SK-N-SH treated with all-trans-retinoic acid at 6 μM for 48 hours (cell line): ENCODE data around the gene LYSMD2.
"Not testable (repeated sequence)": the region's sequence is repeated elsewhere in the genome, so short reads cannot be mapped to it uniquely, and the experiment has no call there.

ENCODE experiments used
- ATAC-seq: fragments of 200-7000 bp; cut with Tn5 transposase; 3 replicates; pipeline ENCODE4 v1.9.1; 2020; ENCODE audit warnings: mild to moderate bottlenecking, moderate library complexity
- ARNTL ChIP-seq: fragments of 450-650 bp; formaldehyde crosslinking; IDR thresholded peaks from 2 replicates; pipeline ENCODE4 v1.5.0; 2020; ENCODE audit warnings: low read depth, mild to moderate bottlenecking, moderate library complexity, borderline replicate concordance
- BACH2 ChIP-seq: fragments of 250-450 bp; sonication (Bioruptor Pico); IDR thresholded peaks from 2 replicates; pipeline ENCODE4 v1.9.0; 2021; ENCODE audit warnings: mild to moderate bottlenecking, borderline replicate concordance
- CSRNP3 ChIP-seq: fragments of 250-450 bp; sonication (Bioruptor Pico); IDR thresholded peaks from 2 replicates; pipeline ENCODE4 v1.5.1; 2021; ENCODE audit warnings: mild to moderate bottlenecking, moderate library complexity
- ESRRG ChIP-seq: fragments of 250-450 bp; sonication (Bioruptor Pico); IDR thresholded peaks from 2 replicates; pipeline ENCODE4 v1.6.1; 2021; ENCODE audit warnings: mild to moderate bottlenecking
- GLIS3 ChIP-seq: fragments of 250-450 bp; sonication (Bioruptor Pico); IDR thresholded peaks from 2 replicates; pipeline ENCODE4 v1.5.0; 2020; ENCODE audit warnings: mild to moderate bottlenecking, moderate library complexity
- ISL1 ChIP-seq: fragments of 250-450 bp; sonication (Bioruptor Pico); IDR thresholded peaks from 2 replicates; pipeline ENCODE4 v2.1.2; 2022; ENCODE audit warnings: mild to moderate bottlenecking, moderate library complexity
- OSR1 ChIP-seq: fragments of 250-450 bp; sonication (Bioruptor Pico); IDR thresholded peaks from 2 replicates; pipeline ENCODE4 v1.8.0; 2022; ENCODE audit warnings: moderate library complexity, mild to moderate bottlenecking, inconsistent platforms
- POU6F1 ChIP-seq: fragments of 250-450 bp; sonication (Bioruptor Pico); IDR thresholded peaks from 2 replicates; pipeline ENCODE4 v1.8.0; 2021; ENCODE audit warnings: low read depth, mild to moderate bottlenecking, moderate library complexity, borderline replicate concordance
- PPARA ChIP-seq: fragments of 250-450 bp; sonication (Bioruptor Pico); IDR thresholded peaks from 2 replicates; pipeline ENCODE4 v1.5.0; 2020; ENCODE audit warnings: mild to moderate bottlenecking, borderline replicate concordance
- RARB ChIP-seq: fragments of 250-450 bp; sonication (Bioruptor Pico); IDR thresholded peaks from 2 replicates; pipeline ENCODE4 v1.8.0; 2021; ENCODE audit warnings: mild to moderate bottlenecking, moderate library complexity
- SNAI2 ChIP-seq: fragments of 250-450 bp; sonication (Bioruptor Pico); IDR thresholded peaks from 2 replicates; pipeline ENCODE4 v1.5.0; 2020; ENCODE audit warnings: mild to moderate bottlenecking, moderate library complexity
- TOX ChIP-seq: fragments of 250-450 bp; sonication (Bioruptor Pico); IDR thresholded peaks from 2 replicates; pipeline ENCODE4 v1.8.0; 2021; ENCODE audit warnings: mild to moderate bottlenecking, moderate library complexity, borderline replicate concordance
- TSHZ2 ChIP-seq: fragments of 250-450 bp; sonication (Bioruptor Pico); IDR thresholded peaks from 2 replicates; pipeline ENCODE4 v1.5.0; 2020; ENCODE audit warnings: mild to moderate bottlenecking, moderate library complexity
- ZC3H10 ChIP-seq: fragments of 250-450 bp; sonication (Bioruptor Pico); IDR thresholded peaks from 2 replicates; pipeline ENCODE4 v1.5.1; 2021; ENCODE audit warnings: mild to moderate bottlenecking, moderate library complexity
- ZFP3 ChIP-seq: fragments of 250-450 bp; sonication (Bioruptor Pico); IDR thresholded peaks from 2 replicates; pipeline ENCODE4 v1.5.0; 2020; ENCODE audit warnings: mild to moderate bottlenecking, moderate library complexity
- ZFP30 ChIP-seq: fragments of 450-650 bp; formaldehyde crosslinking; IDR thresholded peaks from 2 replicates; pipeline ENCODE4 v1.5.0; 2022; ENCODE audit warnings: mild to moderate bottlenecking, moderate library complexity
- ZNF8 ChIP-seq: fragments of 450-650 bp; formaldehyde crosslinking; IDR thresholded peaks from 2 replicates; pipeline ENCODE4 v1.5.0; 2020; ENCODE audit warnings: mild to moderate bottlenecking, moderate library complexity

The LYSMD2 gene

GRCh38 chr15:51737522-51738305 is at the start of gene LYSMD2:
LYSMD2 (minus strand) TSS chr15:51737655; CDS start chr15:51737622, 33 bp downstream.
- peak; percentile 71 for ATAC-seq
- no peak for TF ChIP-seq ZNF8 (CRISPR knock-in tag)
- TF ChIP-seq BACH2 (CRISPR knock-in tag) = no peak
- TF ChIP-seq TOX = no peak
- no peak for TF ChIP-seq ESRRG (CRISPR knock-in tag)
- no peak for TF ChIP-seq SNAI2 (CRISPR knock-in tag)
- TF ChIP-seq ZFP30 = no peak
- no peak for TF ChIP-seq CSRNP3
- TF ChIP-seq ISL1 = no peak
- TF ChIP-seq PPARA (CRISPR knock-in tag) = no peak
- TF ChIP-seq ZFP3 (CRISPR knock-in tag) = no peak
- TF ChIP-seq ZC3H10 (CRISPR knock-in tag) = no peak
- no peak for TF ChIP-seq TSHZ2
- TF ChIP-seq OSR1 = no peak

GRCh38 chr15:51787130-51787529 is 49.7 kb upstream of the LYSMD2 start:
- not testable (repeated sequence) for ATAC-seq

GRCh38 chr15:51783967-51784366 is 46.5 kb upstream of the LYSMD2 start:
- ATAC-seq = no peak
- TF ChIP-seq POU6F1 (no peak), SNAI2 (CRISPR knock-in tag) (no peak), OSR1 (no peak)

- no peak for ATAC-seq
- no peak for TF ChIP-seq POU6F1
- no peak for TF ChIP-seq PPARA (CRISPR knock-in tag)
- no peak for TF ChIP-seq SNAI2 (CRISPR knock-in tag)
Observed at GRCh38 chr15:51782357-51782896, 45.0 kb upstream of the LYSMD2 start.

GRCh38 chr15:51781506-51781905 is 44.1 kb upstream of the LYSMD2 start:
- ATAC-seq = no peak
- TF ChIP-seq RARB (CRISPR knock-in tag) (no peak), ARNTL (CRISPR knock-in tag) (no peak), ZNF8 (CRISPR knock-in tag) (no peak), GLIS3 (CRISPR knock-in tag) (no peak)
- TF ChIP-seq, all 23 proteins: peak for 0

- no peak for TF ChIP-seq BACH2 (CRISPR knock-in tag)
- TF ChIP-seq CSRNP3 = no peak
- no peak for TF ChIP-seq ESRRG (CRISPR knock-in tag)
Observed at GRCh38 chr15:51780636-51781035, 43.2 kb upstream of the LYSMD2 start.

More at GRCh38 chr15:51780636-51781035, 43.2 kb upstream of the LYSMD2 start:
- ATAC-seq = no peak
